Esophagus muscularis mucosa (tissue), 4 donors: ENCODE results near the gene LSM11. TPM values are rescaled to one million over a fixed set of nuclear protein-coding genes. Genes with fewer than 3 reads are reported as not detected.
"Not testable (repeated sequence)": the region's sequence is repeated elsewhere in the genome, so short reads cannot be mapped to it uniquely, and the experiment has no call there.

Experiments
- DNase-seq: peaks from one replicate; pipeline ENCODE4 v3.0.0-alpha.2; 2017; ENCODE audit errors: extremely low spot score
- H3K27ac ChIP-seq, 4 donors: fragments of 200-600 bp; sonication (generic); replicated peaks in 1 of 4; 1 replicate in 3 of 4; 2 replicates in 1 of 4; pipeline ENCODE4 v1.5.1; 2016 to 2019; ENCODE audit warnings: mild to moderate bottlenecking in 1 of 4
- H3K27me3 ChIP-seq, 4 donors: fragments of 200-600 bp; sonication (generic); one replicate each; pipeline versions ENCODE4 v1.5.1 to v1.6.0; 2016 to 2019
- H3K36me3 ChIP-seq, 4 donors: fragments of 200-600 bp; sonication (generic); one replicate each; pipeline ENCODE4 v1.5.1; 2016 to 2019
- H3K4me1 ChIP-seq, 4 donors: fragments of 200-600 bp; sonication (generic); one replicate each; pipeline ENCODE4 v1.5.1; 2016 to 2019
- H3K4me3 ChIP-seq, 4 donors: fragments of 200-600 bp; sonication (generic); 1 replicate in 2 of 4; 2 replicates in 2 of 4; pipeline ENCODE4 v1.5.1; 2016 to 2019; ENCODE audit warnings: mild to moderate bottlenecking in 4 of 4, moderate library complexity in 1 of 4
- H3K9me3 ChIP-seq, 4 donors: fragments of 200-600 bp; sonication (generic); 1 replicate in 3 of 4; 2 replicates in 1 of 4; pipeline ENCODE4 v1.5.1; 2016 to 2019
- EP300 ChIP-seq: sonication (generic); formaldehyde crosslinking; IDR thresholded peaks from one replicate; pipeline ENCODE4 v1.6.1; 2017; ENCODE audit warnings: antibody characterized with exemption
- POLR2A ChIP-seq: fragments of 450-650 bp; IDR thresholded peaks from one replicate; pipeline ENCODE4 v1.6.1; 2017; ENCODE audit warnings: antibody characterized with exemption, moderate library complexity, mild to moderate bottlenecking, low read depth
- POLR2AphosphoS5 ChIP-seq, 2 donors: sonication (generic); formaldehyde crosslinking; IDR thresholded peaks; one replicate each; pipeline ENCODE4 v1.6.1; 2017; ENCODE audit warnings: antibody characterized with exemption in 2 of 2
- WGBS: methylation state at CpG from one replicate; pipeline ENCODE4 v1.1.5; 2018; 5-methylcytosine and 5-hydroxymethylcytosine counted together
- intact Hi-C: fragments of 100-400 bp; cut with DNase I; formaldehyde crosslinking; loops from one replicate; pipeline ENCODE4 v1.15.1; 2023
- total RNA-seq, 4 donors: library from RNA; depleted of rRNA; stranded (reverse); fragments of >200 nt; gene quantifications; one replicate each; pipeline versions ENCODE4 v1.1.0 to v1.2.1, GENCODE V29; 2016
- TF ChIP-seq, protein P1 (sequence below), 3 experiments: fragments of 200-600 bp in 2 of 3; fragments of 450-650 bp in 1 of 3; sonication (generic) in 2 of 3; IDR thresholded peaks; one replicate each; pipeline ENCODE4 v1.5.1; 2017 to 2019; ENCODE audit warnings: antibody characterized with exemption in 3 of 3, mild to moderate bottlenecking in 2 of 3, moderate library complexity in 1 of 3

LSM11 gene
- total RNA-seq, 4 donors from 2014 or later, result 22.4 to 53.7 (median 33.7) TPM

DNA sequence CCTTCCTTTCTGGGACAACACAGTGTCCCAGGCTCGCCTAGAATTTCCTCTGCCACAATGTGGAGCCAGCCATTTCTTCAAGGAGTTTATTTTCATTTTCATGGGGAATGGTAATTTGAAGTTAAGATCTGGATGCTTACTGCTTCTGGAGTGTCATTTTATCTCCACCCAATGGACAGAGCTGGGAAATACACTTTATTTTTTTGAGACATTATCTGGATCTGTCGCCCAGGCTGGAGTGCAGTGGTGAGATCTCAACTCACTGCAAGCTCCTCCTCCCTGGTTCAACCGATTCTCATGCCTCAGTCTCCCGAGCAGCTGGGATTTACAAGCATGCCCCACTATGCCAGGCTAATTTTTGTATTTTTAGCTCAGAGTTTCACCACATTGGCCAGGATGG is 25.0 kb upstream of the LSM11 start:
- 0% methylated on average over 4 of the region's 4 CpGs for WGBS
- Histone ChIP-seq H3K4me1 (peaks cover 8 to 17% (median 12%) of the 10 kb centered on the region in 4 donors), H3K9me3 (no peaks in the 10 kb centered on the region), H3K27me3 (no peaks in the 10 kb centered on the region), H3K4me3 (peak overlapping the region in 1 of 4 donors; percentile 22), H3K36me3 (no peaks in the 10 kb centered on the region), H3K27ac (peak overlapping the region in 1 of 4 donors; percentile 10)
- TF ChIP-seq, protein P1, sequence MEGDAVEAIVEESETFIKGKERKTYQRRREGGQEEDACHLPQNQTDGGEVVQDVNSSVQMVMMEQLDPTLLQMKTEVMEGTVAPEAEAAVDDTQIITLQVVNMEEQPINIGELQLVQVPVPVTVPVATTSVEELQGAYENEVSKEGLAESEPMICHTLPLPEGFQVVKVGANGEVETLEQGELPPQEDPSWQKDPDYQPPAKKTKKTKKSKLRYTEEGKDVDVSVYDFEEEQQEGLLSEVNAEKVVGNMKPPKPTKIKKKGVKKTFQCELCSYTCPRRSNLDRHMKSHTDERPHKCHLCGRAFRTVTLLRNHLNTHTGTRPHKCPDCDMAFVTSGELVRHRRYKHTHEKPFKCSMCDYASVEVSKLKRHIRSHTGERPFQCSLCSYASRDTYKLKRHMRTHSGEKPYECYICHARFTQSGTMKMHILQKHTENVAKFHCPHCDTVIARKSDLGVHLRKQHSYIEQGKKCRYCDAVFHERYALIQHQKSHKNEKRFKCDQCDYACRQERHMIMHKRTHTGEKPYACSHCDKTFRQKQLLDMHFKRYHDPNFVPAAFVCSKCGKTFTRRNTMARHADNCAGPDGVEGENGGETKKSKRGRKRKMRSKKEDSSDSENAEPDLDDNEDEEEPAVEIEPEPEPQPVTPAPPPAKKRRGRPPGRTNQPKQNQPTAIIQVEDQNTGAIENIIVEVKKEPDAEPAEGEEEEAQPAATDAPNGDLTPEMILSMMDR (IDR thresholded peaks at IDR 0.05), result peak; percentile 60 to 75 (median 69)
- TF ChIP-seq POLR2AphosphoS5 (IDR thresholded peaks at IDR 0.05) (no peak), EP300 (no peak), POLR2A (no peak)
- intact Hi-C loops, result loop anchor here (2.0 to 10.0 kb wide), 5 partner anchors 46 to 391 kb away; partner anchors contain the start of genes ADAM19 and C5orf52
- DNase-seq, result no peak

DNA sequence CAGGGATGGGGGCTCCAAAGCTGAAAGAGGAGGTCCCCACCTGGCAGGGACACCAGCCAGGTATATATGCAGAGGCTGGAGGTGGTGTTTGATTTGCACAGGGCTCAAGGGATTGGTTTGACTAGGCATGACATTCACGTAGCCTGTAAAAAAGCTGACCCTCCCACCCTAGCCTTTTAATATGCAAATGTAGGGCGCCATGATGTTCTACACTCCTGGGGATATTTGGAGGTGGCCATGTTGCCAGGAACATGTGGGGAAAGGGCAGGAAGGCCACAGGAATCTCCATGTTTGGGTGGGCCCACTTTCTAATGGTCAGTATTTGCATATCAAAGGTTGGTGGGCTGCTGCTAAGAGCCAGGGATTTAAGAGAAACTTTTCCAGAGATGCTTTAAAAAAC is 24.3 kb upstream of the LSM11 start:
- Histone ChIP-seq H3K4me1 (peaks cover 8 to 17% (median 12%) of the 10 kb centered on the region in 4 donors), H3K27me3 (no peaks in the 10 kb centered on the region), H3K27ac (no peak overlapping the region), H3K36me3 (no peaks in the 10 kb centered on the region), H3K9me3 (no peaks in the 10 kb centered on the region), H3K4me3 (no peak overlapping the region)
- WGBS, result 100% methylated on average over 2 of the region's 2 CpGs
- TF ChIP-seq POLR2A (no peak), EP300 (no peak), POLR2AphosphoS5 (IDR thresholded peaks at IDR 0.05) (no peak)
- TF ChIP-seq, protein P1 (IDR thresholded peaks at IDR 0.05), result no peak
- intact Hi-C loops, result loop anchor here (2.0 to 10.0 kb wide), 5 partner anchors 47 to 392 kb away; partner anchors contain the start of genes ADAM19 and C5orf52
- DNase-seq, result no peak

DNA sequence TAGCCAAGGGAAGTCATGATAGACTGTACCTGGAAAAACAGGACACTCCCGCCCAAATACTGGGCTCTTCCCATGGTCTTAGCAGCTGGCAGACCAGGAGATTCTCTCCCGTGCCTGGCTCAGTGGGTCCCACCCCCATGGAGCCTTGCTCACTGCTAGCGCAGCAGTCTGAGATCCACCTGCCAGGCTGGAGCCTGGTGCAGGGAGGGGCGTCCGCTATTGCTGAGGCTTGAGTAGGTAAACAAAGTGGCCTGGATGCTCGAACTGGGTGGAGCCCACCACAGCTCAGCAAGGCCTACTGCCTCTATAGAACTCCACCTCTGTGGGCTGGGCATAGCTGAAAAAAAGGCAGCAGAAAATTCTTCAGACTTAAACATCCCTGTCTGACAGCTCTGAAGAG is 22.4 kb upstream of the LSM11 start:
- no peaks in the 10 kb centered on the region for H3K9me3 ChIP-seq
- no peaks in the 10 kb centered on the region for H3K36me3 ChIP-seq
- H3K4me3 ChIP-seq, result no peak overlapping the region
- no peaks in the 10 kb centered on the region for H3K27me3 ChIP-seq
- DNase-seq, result no peak
- 89% methylated on average over 6 of the region's 6 CpGs for WGBS
- intact Hi-C loops, result no loop called here
- H3K27ac ChIP-seq, result no peak overlapping the region
- TF ChIP-seq, protein P1 (IDR thresholded peaks at IDR 0.05), result no peak
- no peak for TF ChIP-seq POLR2AphosphoS5 (IDR thresholded peaks at IDR 0.05)
- peaks cover 8 to 17% (median 12%) of the 10 kb centered on the region in 4 donors for H3K4me1 ChIP-seq

DNA sequence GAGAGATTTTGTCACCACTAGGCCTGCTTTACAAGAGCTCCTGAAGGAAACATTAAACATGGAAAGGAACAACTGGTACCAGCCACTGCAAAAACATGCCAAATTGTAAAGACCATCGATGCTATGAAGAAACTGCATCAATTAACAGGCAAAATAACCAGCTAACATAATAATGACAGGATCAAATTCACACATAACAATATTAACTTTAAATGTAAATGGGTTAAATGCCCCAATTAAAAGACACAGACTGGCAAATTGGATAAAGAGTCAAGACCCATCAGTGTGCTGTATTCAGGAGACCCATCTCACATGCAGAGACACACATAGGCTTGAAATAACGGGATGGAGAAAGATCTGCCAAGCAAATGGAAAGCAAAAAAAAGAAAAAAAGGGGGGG is 20.6 kb upstream of the LSM11 start:
- intact Hi-C loops, H3K27me3 ChIP-seq, H3K27ac ChIP-seq, H3K9me3 ChIP-seq, H3K36me3 ChIP-seq, H3K4me3 ChIP-seq, DNase-seq: not testable (repeated sequence)
- peaks cover 8 to 13% (median 10%) of the 10 kb centered on the region in 4 donors for H3K4me1 ChIP-seq
- WGBS, result 80% methylated on average over 2 of the region's 2 CpGs

DNA sequence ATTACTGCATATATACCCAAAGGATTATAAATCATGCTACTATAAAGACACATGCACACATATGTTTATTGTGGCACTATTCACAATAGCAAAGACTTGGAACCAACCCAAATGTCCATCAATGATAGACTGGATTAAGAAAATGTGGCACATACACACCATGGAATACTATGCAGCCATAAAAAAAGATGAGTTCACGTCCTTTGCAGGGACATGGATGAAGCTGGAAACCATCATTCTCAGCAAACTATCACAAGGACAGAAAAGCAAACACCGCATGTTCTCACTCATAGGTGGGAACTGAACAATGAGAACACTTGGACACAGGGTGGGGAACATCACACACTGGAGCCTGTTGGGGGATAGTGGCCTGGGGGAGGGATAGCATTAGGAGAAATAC is 16.9 kb upstream of the LSM11 start:
- H3K27ac ChIP-seq, DNase-seq, H3K4me1 ChIP-seq, intact Hi-C loops, H3K4me3 ChIP-seq, H3K9me3 ChIP-seq, H3K27me3 ChIP-seq, H3K36me3 ChIP-seq: not testable (repeated sequence)
- 92% methylated on average over 2 of the region's 2 CpGs for WGBS

DNA sequence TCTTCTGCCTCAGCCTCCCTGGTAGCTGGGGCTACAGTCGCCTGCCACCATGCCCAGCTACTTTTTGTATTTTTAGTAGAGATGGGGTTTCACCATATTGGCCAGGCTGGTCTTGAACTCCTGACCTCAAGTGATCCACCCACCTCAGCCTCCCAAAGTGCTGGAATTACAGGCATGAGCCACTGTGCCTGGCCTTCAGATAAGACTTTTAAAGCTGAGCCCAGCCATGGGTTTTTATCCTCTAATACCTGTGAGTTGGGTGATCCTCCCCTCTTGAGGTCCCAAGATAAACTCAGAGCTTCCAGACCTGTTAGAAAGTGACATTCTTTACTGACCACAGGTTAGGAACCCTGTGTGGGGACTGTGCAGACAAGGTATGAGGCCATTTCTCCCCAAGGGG is 15.7 kb upstream of the LSM11 start:
- H3K36me3 ChIP-seq, DNase-seq, H3K9me3 ChIP-seq, intact Hi-C loops, H3K4me1 ChIP-seq, H3K27me3 ChIP-seq, H3K4me3 ChIP-seq, H3K27ac ChIP-seq: not testable (repeated sequence)
- 89% methylated on average over 1 of the region's 1 CpG for WGBS
